Measurements from ENCODE around the gene FAM174C. TPM values are rescaled to one million over a fixed set of nuclear protein-coding genes. Genes with fewer than 3 reads are reported as not detected.

Gene FAM174C
- total RNA-seq, 1 experiment from 2014 or later = 59.4 TPM

DNA sequence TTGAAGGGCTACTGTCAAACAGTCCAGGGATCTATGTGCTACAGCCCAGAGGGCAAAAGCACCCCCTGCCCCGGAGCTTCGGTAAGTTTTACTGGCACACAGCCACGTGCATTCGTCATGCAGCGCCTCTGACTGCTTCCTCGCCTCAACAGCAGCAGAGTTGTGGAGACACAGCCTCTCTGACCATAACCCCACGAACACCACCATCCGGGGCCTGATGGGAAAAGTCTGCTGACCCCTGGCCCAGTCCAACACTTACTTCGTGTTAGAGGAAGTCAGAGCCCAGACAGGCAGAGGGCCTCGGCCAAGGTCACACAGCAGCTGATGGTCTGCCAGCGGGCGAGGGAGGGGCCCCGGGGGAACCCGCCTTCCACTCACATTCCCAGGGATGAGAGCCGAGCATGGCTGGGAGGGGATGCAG lies 42.7 kb upstream of the FAM174C start (continued):
- TF ChIP-seq, protein P1, sequence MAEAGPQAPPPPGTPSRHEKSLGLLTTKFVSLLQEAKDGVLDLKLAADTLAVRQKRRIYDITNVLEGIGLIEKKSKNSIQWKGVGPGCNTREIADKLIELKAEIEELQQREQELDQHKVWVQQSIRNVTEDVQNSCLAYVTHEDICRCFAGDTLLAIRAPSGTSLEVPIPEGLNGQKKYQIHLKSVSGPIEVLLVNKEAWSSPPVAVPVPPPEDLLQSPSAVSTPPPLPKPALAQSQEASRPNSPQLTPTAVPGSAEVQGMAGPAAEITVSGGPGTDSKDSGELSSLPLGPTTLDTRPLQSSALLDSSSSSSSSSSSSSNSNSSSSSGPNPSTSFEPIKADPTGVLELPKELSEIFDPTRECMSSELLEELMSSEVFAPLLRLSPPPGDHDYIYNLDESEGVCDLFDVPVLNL (CRISPR knock-in tag; IDR thresholded peaks at IDR 0.05; ENCODE audit: borderline replicate concordance, low read depth) = no peak
- TF ChIP-seq, protein P2, sequence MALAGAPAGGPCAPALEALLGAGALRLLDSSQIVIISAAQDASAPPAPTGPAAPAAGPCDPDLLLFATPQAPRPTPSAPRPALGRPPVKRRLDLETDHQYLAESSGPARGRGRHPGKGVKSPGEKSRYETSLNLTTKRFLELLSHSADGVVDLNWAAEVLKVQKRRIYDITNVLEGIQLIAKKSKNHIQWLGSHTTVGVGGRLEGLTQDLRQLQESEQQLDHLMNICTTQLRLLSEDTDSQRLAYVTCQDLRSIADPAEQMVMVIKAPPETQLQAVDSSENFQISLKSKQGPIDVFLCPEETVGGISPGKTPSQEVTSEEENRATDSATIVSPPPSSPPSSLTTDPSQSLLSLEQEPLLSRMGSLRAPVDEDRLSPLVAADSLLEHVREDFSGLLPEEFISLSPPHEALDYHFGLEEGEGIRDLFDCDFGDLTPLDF (CRISPR knock-in tag; IDR thresholded peaks at IDR 0.05) = no peak
- TF ChIP-seq NFE2L1 (CRISPR knock-in tag; IDR thresholded peaks at IDR 0.05) (no peak), ESRRA (CRISPR knock-in tag; IDR thresholded peaks at IDR 0.05; ENCODE audit: borderline replicate concordance) (no peak), JAZF1 (CRISPR knock-in tag; IDR thresholded peaks at IDR 0.05) (no peak), ZNF317 (CRISPR knock-in tag; IDR thresholded peaks at IDR 0.05; ENCODE audit: borderline replicate concordance, low read depth) (no peak), NFATC4 (CRISPR knock-in tag; IDR thresholded peaks at IDR 0.05) (no peak), SOX15 (CRISPR knock-in tag; IDR thresholded peaks at IDR 0.05) (no peak), FOXK1 (CRISPR knock-in tag; IDR thresholded peaks at IDR 0.05) (no peak), TEAD1 (CRISPR knock-in tag; IDR thresholded peaks at IDR 0.05) (no peak), CBFB (CRISPR knock-in tag; IDR thresholded peaks at IDR 0.05; ENCODE audit: low read depth) (no peak), TP53 (CRISPR knock-in tag; IDR thresholded peaks at IDR 0.05) (no peak)
- TF ChIP-seq, protein P3, sequence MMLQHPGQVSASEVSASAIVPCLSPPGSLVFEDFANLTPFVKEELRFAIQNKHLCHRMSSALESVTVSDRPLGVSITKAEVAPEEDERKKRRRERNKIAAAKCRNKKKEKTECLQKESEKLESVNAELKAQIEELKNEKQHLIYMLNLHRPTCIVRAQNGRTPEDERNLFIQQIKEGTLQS (CRISPR knock-in tag; conservative IDR thresholded peaks at IDR 0.05) = no peak

DNA sequence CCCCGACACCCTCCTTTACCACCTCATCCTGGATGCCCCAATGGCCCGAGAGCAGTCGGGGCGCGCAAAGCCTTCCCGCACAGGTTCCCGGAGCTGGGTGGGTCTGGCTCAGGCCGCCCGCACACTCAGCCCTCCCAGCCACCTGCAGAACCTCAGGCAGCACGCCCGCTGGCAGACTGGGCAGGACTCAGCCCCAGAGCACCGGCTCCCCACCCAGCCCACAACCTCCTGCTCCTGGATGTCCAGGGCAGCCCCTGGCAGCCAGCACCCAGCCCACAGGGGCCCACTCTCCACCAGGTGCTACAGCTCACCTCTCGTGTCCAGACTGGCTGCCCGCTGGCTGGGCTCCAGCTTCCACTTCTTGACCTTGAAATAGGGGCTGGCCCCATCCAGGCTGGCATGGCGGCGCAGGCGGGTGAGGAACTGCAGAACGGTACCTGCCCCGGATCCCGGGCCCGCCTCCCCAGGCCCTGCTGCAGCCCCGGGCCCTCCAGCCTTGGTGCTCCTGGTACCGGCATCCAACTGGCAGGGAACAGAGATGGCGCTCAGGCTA lies 42.1 kb upstream of the FAM174C start:
- H3K27me3 Mint-ChIP-seq (ENCODE audit: low read depth) = no peaks in the 10 kb centered on the region
- TF ChIP-seq, protein P4, sequence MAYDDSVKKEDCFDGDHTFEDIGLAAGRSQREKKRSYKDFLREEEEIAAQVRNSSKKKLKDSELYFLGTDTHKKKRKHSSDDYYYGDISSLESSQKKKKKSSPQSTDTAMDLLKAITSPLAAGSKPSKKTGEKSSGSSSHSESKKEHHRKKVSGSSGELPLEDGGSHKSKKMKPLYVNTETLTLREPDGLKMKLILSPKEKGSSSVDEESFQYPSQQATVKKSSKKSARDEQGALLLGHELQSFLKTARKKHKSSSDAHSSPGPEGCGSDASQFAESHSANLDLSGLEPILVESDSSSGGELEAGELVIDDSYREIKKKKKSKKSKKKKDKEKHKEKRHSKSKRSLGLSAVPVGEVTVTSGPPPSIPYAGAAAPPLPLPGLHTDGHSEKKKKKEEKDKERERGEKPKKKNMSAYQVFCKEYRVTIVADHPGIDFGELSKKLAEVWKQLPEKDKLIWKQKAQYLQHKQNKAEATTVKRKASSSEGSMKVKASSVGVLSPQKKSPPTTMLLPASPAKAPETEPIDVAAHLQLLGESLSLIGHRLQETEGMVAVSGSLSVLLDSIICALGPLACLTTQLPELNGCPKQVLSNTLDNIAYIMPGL (CRISPR knock-in tag; IDR thresholded peaks at IDR 0.05) = no peak
- CTCF ChIA-PET = interaction anchor here (1.5 kb wide), 1 partner anchor 10 kb away, joined by 3 read pairs; no protein-coding TSS in a partner anchor
- ATAC-seq (no peak), DNase-seq (ENCODE audit: low spot score) (no peak)
- H3K4me3 Mint-ChIP-seq = no peak overlapping the region
- H3K36me3 Mint-ChIP-seq = no peaks in the 10 kb centered on the region
- H3K9me3 Mint-ChIP-seq = no peaks in the 10 kb centered on the region
- H3K27ac Mint-ChIP-seq = no peak overlapping the region
- 0 out of 2 replicates have a peak, but pooled peaks cover under 1% of the 10 kb centered on the region for H3K4me1 Mint-ChIP-seq
- POLR2A ChIA-PET = no interaction called here

DNA sequence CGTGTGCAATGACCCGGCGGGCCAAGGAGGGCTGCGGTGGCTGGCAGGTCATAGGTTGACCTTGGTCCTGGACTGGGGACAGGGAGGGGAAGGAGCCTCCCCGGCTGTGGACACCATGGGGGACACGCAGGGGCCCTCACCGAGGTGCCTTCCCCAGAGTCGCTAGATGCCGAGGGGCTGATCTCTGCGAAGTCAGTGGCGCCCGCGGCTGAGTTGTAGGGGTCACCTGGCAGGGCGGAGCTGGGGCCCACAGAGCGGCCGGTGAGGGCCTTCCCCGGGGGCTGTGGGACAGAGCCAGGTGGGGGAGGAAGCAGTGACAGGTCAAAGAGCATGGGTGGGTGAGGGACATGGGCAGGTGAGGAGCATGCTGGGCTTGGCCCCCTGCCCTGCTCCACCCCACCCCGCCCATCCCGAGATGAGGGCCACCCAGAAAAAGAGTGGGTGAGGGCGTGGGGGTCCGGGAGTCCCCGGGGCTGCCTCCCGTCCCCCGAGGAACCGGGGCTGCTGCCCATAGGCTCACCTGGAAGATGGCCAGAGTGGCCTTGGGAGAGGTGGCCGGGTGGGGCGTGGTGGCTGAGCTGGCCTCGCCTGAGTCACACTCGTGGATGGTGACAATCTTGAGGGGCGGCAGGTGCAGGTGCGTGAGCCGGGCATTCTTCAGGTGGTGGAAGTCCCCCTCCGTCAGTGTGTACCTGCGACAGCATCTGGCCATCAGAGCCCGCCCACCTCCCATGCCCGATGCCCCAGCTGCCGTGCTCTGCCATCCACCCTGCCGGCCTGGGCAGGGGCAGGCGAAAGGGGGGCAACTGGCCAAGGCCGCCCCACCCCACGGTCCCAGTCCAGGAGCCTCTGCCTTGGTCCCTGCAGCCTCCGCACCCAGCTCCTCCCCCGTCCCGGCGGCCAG lies 41.0 kb upstream of the FAM174C start:
- Mint-ChIP-seq H3K9me3 (no peaks in the 10 kb centered on the region), H3K4me1 (peaks cover 10% of the 10 kb centered on the region), H3K27me3 (ENCODE audit: low read depth) (no peaks in the 10 kb centered on the region), H3K36me3 (no peaks in the 10 kb centered on the region), H3K27ac (no peak overlapping the region), H3K4me3 (no peak overlapping the region)
- POLR2A ChIA-PET = interaction anchor here (0.6 kb wide), 1 partner anchor 18 kb away, joined by 3 read pairs; no protein-coding TSS in a partner anchor
- no peak for DNase-seq (ENCODE audit: low spot score)
- ATAC-seq = no peak
- CTCF ChIA-PET = interaction anchor here (1.0 to 1.4 kb wide), 3 partner anchors 14 to 121 kb away, joined by 3 to 4 read pairs (median 3); no protein-coding TSS in a partner anchor
- no peak for TF ChIP-seq SMAD3 (CRISPR knock-in tag; IDR thresholded peaks at IDR 0.05; ENCODE audit: borderline replicate concordance)
- TF ChIP-seq, protein P5, sequence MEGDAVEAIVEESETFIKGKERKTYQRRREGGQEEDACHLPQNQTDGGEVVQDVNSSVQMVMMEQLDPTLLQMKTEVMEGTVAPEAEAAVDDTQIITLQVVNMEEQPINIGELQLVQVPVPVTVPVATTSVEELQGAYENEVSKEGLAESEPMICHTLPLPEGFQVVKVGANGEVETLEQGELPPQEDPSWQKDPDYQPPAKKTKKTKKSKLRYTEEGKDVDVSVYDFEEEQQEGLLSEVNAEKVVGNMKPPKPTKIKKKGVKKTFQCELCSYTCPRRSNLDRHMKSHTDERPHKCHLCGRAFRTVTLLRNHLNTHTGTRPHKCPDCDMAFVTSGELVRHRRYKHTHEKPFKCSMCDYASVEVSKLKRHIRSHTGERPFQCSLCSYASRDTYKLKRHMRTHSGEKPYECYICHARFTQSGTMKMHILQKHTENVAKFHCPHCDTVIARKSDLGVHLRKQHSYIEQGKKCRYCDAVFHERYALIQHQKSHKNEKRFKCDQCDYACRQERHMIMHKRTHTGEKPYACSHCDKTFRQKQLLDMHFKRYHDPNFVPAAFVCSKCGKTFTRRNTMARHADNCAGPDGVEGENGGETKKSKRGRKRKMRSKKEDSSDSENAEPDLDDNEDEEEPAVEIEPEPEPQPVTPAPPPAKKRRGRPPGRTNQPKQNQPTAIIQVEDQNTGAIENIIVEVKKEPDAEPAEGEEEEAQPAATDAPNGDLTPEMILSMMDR (IDR thresholded peaks at IDR 0.05) = no peak
- TF ChIP-seq, protein P3 (CRISPR knock-in tag; conservative IDR thresholded peaks at IDR 0.05) = no peak
- no peak for TF ChIP-seq ESRRA (CRISPR knock-in tag; IDR thresholded peaks at IDR 0.05; ENCODE audit: borderline replicate concordance)
- no peak for TF ChIP-seq ELF4 (CRISPR knock-in tag; IDR thresholded peaks at IDR 0.05; ENCODE audit: low read depth)
- TF ChIP-seq SP1 (CRISPR knock-in tag; conservative IDR thresholded peaks at IDR 0.05) = no peak
- TF ChIP-seq, protein P6, sequence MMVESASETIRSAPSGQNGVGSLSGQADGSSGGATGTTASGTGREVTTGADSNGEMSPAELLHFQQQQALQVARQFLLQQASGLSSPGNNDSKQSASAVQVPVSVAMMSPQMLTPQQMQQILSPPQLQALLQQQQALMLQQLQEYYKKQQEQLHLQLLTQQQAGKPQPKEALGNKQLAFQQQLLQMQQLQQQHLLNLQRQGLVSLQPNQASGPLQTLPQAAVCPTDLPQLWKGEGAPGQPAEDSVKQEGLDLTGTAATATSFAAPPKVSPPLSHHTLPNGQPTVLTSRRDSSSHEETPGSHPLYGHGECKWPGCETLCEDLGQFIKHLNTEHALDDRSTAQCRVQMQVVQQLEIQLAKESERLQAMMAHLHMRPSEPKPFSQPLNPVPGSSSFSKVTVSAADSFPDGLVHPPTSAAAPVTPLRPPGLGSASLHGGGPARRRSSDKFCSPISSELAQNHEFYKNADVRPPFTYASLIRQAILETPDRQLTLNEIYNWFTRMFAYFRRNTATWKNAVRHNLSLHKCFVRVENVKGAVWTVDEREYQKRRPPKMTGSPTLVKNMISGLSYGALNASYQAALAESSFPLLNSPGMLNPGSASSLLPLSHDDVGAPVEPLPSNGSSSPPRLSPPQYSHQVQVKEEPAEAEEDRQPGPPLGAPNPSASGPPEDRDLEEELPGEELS (CRISPR knock-in tag; IDR thresholded peaks at IDR 0.05) = no peak
- no peak for TF ChIP-seq FOXK1 (CRISPR knock-in tag; IDR thresholded peaks at IDR 0.05)
- no peak for TF ChIP-seq ZNF263 (CRISPR knock-in tag; IDR thresholded peaks at IDR 0.05; ENCODE audit: low read depth)
- TF ChIP-seq TEAD1 (CRISPR knock-in tag; IDR thresholded peaks at IDR 0.05) = no peak
- TF ChIP-seq GRHL2 (CRISPR knock-in tag; IDR thresholded peaks at IDR 0.05; ENCODE audit: insufficient replicate concordance, severe bottlenecking) = no peak

Measured in WTC11 (cell line).